WTC11 (cell line): Measurements from ENCODE around the gene M1AP.

ENCODE experiments used
- CREB1 ChIP-seq: sonication (generic); formaldehyde crosslinking; IDR thresholded peaks from 2 replicates; pipeline ENCODE4 v1.8.0; 2023; ENCODE audit warnings: mild to moderate bottlenecking, missing genetic modification reagents
- CTCF ChIP-seq: fragments of 200-600 bp; IDR thresholded peaks from 2 replicates; pipeline ENCODE4 v1.8.0; 2022; ENCODE audit warnings: antibody characterized with exemption
- E2F5 ChIP-seq: sonication (generic); formaldehyde crosslinking; IDR thresholded peaks from 2 replicates; pipeline ENCODE4 v1.8.1; 2022; ENCODE audit warnings: mild to moderate bottlenecking, moderate library complexity, missing genetic modification reagents
- FOXP4 ChIP-seq: sonication (generic); formaldehyde crosslinking; IDR thresholded peaks from 2 replicates; pipeline ENCODE4 v1.8.0; 2022; ENCODE audit warnings: mild to moderate bottlenecking, missing genetic modification reagents
- RELA ChIP-seq: sonication (generic); formaldehyde crosslinking; IDR thresholded peaks from 2 replicates; pipeline ENCODE4 v1.8.1; 2022; ENCODE audit warnings: missing genetic modification reagents, mild to moderate bottlenecking, borderline replicate concordance
- SP1 ChIP-seq: sonication (generic); formaldehyde crosslinking; conservative IDR thresholded peaks from 2 replicates; pipeline ENCODE4 v1.8.1; 2022; ENCODE audit warnings: missing genetic modification reagents
- TEAD1 ChIP-seq: sonication (generic); formaldehyde crosslinking; IDR thresholded peaks from 2 replicates; pipeline ENCODE4 v1.8.0; 2022; ENCODE audit warnings: mild to moderate bottlenecking, missing genetic modification reagents
- USF1 ChIP-seq: sonication (generic); formaldehyde crosslinking; IDR thresholded peaks from 2 replicates; pipeline ENCODE4 v1.8.0; 2022; ENCODE audit warnings: mild to moderate bottlenecking, missing genetic modification reagents
- ZMAT4 ChIP-seq: fragments of 250-450 bp; sonication (Bioruptor Pico); IDR thresholded peaks from 2 replicates; pipeline ENCODE4 v1.9.0; 2021; ENCODE audit warnings: mild to moderate bottlenecking
- ZNF121 ChIP-seq: sonication (generic); formaldehyde crosslinking; IDR thresholded peaks from 2 replicates; pipeline ENCODE4 v1.8.0; 2023; ENCODE audit warnings: missing genetic modification reagents

GRCh38 chr2:74556159-74556558 lies 92.0 kb downstream of the M1AP start:
- TF ChIP-seq ZNF121 (CRISPR knock-in tag) (no peak), CREB1 (no peak), CTCF (no peak), USF1 (CRISPR knock-in tag) (no peak), SP1 (no peak), ZMAT4 (no peak), E2F5 (CRISPR knock-in tag) (no peak), FOXP4 (CRISPR knock-in tag) (no peak), RELA (CRISPR knock-in tag) (no peak), TEAD1 (CRISPR knock-in tag) (no peak)
